Measurements from ENCODE around the gene PLSCR1.
"Not testable (repeated sequence)": the region's sequence is repeated elsewhere in the genome, so short reads cannot be mapped to it uniquely, and the experiment has no call there.

The PLSCR1 gene

DNA sequence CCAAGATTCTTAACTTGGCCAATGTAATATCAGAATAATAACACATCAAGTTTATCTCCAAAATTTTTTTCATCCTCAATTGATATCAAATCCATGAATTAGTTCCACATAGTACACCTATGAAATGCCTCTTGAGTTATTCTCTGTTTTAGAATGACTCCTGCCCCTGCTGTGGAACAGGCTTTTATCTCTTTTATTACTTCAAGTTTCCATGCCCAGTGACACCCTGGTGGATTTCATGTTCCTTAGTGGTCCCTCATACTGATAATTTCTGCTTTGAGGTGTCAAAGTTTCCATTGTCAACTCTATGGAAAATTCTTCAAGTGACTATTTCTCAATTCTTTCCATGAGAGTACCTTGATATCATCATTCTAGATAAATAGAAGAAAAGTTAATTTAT is 24.6 kb downstream of the PLSCR1 start:
- FAIRE-seq (no peak), DNase-seq (ENCODE audit: low spot score) (no peak)

DNA sequence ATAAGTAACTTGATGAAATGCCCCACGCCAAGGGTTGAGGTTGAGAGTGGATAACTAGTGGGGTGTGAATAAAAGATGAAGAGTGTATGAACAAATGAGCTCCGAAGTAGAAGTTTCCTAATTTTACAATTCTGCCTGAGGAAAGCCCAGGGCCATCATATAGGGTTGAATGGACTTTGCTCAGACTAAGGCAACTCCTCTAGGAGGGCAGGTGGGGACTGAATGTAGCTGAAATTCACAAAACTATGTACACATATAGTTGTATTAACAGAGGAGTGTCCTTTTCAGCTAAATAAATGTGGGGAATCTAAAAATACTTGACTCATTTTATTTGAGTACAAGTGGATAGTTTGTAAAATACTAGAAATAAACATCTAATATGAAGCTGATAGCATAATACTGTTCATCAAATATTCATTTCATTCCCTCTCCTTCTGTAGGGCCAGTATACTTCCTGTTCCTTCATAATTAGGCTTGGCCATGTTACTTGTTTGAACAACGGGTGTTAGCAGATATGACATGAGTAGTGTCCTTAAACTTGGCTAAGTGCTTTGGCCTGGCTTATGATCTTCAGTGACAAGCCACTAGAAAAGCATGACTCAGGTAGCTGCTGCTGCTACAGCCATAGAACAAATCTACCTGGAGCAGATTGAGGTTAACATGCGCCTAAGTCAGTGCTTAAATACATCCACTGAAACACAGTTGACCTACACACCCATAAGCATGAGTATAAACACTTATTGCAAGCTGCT is 26.5 kb downstream of the PLSCR1 start:
- FAIRE-seq (no peak), DNase-seq (ENCODE audit: low spot score) (no peak)

DNA sequence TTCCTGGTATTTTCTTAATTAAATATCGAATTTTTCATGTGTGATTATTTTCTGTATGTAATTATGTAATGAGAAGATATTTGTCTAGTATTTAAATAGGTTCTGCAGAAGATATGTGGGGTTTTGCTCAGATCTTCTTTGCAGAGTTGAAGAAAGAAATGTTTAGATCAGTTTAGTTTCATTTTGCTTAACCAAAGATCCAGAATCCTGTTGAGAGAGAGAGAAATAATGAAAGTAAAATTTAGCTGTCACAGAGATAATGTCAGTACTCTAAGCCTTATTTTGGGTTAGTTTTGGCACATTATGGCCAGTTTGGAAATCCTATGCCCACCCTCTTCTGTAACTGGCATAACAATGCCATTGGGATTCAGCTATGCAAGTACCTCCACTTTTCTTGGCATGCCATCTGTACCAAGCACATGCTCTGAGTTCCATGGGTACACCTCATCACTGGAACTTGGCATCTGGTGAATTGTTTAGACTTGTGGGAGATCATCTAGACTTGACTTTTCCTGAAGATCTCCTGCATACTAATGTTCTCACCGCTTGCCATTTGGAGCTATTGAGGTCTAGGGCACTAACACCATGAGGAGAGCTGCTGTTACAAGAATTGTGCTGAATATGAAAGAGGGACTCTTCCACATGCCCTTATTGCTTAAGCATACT is 30.9 kb downstream of the PLSCR1 start:
- DNase-seq (ENCODE audit: low spot score) (no peak), FAIRE-seq (no peak)

DNA sequence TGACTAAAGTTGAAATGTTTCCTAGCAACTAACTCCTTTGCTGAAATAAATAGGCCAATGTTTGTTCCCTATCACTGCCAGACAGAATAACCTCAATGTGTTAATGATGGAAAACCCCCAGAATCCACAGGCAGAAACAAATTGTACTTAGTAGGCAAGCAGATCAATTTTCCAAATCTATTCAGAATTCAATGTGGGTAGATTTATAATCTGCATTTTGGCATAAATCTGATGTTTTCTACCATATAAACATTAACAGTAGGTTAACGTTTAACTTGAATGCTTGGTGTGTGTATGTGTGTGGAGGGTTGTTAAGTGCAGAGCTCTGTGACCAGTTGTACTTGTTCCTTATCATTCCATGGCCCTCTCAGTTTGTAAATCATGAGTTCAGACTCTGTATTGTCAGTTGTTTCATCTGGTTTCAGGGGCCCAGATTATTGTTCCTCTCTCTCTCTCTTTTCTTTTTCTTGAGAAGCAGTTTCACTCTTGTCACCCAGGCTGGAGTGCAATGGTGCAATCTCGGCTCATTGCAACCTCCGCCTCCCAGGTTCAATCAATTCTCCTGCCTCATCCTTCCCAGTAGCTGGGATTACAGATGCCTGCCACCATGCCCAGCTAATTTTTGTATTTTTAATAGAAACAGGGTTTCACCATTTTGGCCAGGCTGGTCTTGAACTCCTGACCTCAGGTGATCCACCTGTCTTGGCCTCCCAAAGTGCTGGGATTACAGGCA is 32.8 kb downstream of the PLSCR1 start:
- no peak for FAIRE-seq
- DNase-seq (ENCODE audit: low spot score): no peak

DNA sequence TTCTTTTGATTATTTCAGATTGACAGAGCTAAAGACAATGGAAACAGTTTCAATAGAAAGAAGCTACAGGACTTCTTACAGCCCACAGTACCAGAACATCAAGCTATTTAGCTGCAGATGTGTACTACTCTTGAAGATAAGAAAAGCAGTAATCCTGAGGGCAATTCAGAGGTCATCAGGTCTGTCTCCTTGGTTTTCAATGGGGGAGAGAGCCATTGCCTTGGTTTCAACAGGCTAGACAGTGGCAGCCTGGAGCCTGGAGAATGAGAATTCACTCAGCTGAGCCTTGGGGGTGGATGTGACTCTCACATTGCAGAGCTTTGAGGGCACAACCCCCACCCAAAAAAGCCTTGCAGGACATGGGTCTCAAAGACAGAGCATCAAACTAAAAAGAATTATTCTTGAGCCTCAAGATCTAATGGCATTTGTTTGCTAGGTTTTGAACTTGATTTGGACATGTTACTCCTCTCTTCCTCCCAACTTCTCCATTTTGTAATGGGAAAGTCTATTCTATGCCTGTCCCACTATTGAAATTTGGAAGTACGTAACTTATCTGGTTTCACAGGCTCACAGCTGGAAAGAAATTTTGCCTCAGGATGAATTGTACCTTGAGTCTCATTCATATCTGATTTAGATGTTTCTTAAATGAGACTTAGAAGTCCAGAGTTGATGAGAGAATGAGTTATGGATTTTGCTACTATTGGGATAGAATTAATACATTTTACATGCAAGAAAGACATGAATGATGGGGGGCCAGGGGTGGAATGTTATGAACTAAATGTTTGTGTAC is 36.9 kb downstream of the PLSCR1 start:
- DNase-seq (ENCODE audit: low spot score) (no peak), FAIRE-seq (no peak)

DNA sequence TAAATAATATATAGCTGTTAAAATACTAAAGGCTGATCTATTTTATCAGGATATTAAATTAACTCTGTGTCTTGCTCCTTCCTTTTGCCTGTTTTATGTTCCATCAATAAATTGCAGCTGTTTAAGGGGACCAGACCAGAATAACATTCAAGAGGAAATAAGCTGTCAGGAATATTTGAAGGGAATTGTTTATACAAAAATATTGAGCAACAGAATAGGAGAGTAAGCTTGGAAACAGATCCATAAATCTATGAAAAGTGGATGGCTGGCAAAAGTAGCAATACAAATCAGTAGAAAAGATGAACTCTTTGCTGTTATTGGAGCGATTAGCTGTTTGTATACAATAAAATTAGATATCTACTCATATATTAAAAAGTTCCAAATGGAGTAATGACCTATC is 38.9 kb downstream of the PLSCR1 start:
- no peak for FAIRE-seq

DNA sequence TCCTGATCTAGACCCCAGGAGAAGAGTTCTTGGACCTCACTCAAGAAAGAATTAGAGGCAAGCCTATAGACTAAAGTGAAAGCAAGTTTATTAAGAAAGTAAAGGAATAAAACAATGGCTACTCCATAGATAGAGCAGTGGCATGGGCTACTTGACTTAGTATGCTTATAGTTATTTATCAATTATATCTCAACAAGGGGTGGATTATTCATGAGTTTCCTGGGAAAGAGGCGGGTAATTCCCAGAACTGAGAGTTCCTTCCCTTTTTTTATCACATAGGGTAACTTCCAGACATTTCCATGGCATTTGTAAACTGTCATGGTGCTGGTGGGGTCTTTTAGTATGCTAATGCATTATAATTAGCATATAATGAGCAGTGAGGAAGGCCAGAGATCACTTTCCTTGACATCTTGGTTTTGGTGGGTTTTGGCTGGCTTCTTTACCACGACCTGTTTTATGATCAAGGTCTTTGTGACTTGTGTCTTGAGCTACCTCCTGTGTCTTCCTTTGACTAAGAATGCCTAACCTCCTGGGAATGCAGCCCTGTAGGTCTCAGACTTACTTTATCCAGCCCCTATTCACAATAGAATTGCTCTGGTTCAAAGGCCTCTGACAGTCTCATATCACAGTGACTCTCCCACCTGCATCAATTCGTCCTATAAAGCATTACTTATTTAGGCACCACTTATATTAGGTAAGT is 39.8 kb downstream of the PLSCR1 start:
- FAIRE-seq (no peak), DNase-seq (ENCODE audit: low spot score) (no peak)

More for the DNA sequence above, 38.9 kb downstream of the PLSCR1 start:
- DNase-seq (ENCODE audit: low spot score): no peak

DNA sequence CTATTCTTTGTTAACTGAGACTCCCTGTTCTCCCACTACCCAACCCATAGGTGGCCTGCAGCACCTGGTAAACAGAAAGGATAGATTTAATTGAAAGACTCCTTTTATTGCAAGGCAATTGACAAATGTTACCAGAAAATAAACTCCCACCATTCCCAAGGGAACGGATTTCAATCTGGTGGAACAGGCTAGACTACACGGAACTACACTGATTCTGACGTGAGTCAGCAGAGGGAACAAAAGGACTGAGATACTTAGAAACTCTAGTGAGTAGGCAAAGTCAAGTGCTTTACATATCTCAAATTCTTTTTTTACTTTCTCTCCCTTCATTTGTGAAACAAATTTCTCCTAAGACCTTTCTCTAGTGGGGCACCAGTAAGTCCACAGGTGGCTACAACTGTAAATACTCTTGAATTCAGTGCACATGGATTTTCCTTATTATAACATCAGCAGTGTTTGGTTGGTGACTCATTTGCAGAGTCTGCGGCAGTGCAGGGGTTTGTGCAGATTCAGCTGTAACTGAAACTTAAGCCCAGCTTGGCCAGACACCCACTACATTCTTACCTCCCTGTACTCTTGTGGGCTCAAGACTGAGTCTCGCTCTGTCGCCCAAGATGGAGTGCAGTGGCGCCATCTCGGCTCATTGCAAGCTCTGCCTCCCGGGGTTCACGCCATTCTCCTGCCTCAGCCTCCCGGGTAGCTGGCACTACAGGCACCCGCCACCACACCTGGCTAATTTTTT is 40.8 kb downstream of the PLSCR1 start:
- FAIRE-seq: no peak

DNA sequence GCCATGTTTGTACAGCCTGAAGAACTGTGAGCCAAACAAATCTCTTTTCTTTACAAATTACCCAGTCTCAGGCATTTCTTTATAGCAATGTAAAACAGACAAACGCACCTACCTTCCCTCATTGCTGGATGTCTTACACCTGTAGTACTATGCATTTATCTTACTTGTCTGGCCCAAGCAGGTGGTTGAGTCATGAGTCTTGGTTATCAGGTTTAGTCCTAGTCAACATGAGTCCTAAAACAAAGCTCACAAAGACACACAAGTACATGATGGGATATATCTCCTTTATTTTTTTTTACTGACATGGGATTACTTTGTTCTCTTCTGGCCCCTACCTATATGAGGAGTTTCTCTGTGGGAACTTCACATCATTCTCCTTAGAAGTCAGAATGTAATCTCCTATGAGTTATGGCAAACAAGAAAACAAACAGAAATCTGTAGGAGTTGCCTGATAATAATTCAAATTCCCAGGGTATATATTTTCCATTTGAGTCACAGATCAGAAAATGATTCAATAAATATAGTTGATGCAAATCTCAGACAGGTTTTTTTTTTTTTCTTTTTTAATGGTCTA is 41.4 kb downstream of the PLSCR1 start:
- peak; percentile 67 for FAIRE-seq
- DNase-seq (ENCODE audit: low spot score): no peak

More for the DNA sequence above, 40.8 kb downstream of the PLSCR1 start:
- peak; percentile 64 for DNase-seq (ENCODE audit: low spot score)

DNA sequence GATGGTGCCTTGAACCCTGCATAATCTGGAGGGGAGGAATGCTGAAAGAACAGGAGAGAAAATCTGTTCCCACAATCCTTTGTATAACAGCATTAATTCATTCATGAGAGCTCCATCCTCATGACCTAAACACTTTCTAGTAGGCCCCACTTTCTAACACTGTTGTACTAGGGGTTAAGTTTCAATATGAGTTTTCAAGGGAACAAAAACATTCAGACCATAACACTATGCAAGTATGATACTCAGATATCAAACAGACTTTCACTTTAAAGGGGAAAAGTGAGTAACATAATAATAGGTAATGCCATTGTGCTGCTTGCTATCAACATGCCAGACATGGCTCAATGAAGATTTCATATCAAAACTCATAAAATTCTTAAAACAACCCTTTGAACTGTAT is 42.7 kb downstream of the PLSCR1 start:
- FAIRE-seq: no peak
- DNase-seq (ENCODE audit: low spot score): no peak

DNA sequence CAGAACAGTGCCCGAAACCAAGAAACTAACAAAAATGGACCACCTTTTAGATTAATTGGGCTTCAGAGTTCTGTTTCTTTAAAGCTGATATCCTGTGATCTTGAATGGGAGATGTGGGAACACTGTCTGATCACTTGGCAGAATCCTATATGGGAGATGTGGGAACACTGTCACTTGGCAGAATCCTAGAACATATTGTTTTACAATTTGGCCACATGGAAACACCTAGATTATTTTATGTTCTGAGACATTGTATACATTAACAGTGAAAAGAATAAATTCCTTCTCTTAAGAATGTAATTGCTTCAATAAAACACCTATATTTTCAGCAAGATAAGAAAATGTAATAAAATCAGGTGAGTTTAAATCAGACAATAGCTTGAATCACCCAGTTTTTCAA is 44.7 kb downstream of the PLSCR1 start:
- DNase-seq (ENCODE audit: low spot score): no peak
- no peak for FAIRE-seq

DNA sequence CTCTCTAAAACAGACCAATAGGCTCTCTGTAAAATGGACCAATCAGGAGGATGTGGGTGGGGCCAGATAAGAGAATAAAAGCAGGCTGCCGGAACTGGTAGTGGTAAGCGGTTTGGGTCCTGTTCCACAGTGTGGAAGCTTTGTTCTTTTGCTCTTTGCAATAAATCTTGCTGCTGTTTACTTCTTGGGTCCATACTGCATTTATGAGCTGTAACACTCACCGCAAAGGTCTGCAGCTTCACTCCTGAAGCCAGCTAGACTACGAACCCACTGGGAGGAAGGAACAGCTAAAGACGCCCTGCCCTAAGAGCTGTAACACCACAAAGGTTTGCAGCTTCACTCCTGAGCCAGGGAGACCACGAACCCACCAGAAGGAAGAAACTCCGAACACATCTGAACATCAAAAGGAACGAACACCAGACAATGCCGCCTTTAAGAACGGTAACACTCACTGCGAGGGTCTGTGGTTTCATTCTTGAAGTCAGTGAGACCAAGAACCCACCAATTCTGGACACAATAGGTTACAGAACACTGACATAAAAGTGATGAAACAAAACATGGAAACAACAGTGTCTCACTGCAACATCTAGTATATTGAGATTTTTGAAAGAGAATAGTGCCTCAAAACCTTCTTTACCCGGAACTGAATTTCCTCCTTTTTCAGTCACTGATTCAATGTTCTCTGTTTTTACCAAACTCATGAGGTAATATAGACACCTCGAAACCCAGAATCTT is 46.2 kb downstream of the PLSCR1 start:
- DNase-seq (ENCODE audit: low spot score): no peak
- FAIRE-seq: no peak

DNA sequence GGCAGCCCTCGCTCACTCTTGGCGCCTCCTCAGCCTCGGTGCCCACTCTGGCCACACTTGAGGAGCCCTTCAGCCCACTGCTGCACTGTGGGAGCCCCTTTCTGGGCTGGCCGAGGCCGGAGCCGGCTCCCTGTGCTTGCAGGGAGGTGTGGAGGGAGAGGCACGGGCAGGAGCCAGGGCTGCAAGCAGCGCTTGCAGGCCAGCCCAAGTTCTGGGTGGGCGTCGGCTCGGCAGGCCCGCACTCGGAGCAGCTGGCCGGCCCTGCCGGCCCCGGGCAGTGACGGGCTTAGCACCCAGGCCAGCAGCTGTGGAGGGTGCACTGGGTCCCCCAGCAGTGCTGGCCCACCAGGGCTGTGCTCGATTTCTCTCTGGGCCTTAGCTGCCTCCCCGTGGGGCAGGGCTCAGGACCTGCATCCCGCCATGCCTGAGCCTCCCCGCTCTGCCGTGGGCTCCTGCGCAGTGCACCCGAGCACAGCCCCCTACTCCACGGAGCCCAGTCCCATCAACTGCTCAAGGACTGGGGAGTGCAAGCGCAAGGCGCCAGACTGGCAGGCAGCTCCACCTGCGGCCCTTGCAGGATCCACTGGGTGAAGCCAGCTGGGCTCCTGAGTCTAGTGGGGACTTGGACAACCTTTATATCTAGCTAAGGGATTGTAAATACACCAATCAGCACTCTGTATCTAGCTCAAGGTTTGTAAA is 47.1 kb downstream of the PLSCR1 start:
- not testable (repeated sequence) for FAIRE-seq; DNase-seq (ENCODE audit: low spot score)

DNA sequence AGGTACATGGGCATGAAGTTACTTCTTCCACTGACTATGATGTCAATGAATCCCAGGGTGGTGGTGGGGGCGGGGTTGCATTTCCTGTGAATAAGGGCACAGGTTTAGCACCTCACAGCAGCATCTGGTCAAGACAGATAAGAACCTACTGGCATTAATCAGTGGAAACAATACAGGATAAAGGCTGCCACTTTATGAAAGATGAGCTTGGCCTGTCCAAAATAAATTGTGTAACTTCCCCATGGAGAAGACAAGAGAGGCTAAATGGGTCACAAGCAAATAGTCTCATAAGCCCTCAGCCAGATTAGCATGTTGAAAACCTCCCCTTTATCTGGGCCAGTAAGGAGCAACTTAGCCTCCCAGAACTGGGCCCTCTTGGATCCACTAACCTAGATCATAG is 47.7 kb downstream of the PLSCR1 start:
- FAIRE-seq: no peak
- no peak for DNase-seq (ENCODE audit: low spot score)

DNA sequence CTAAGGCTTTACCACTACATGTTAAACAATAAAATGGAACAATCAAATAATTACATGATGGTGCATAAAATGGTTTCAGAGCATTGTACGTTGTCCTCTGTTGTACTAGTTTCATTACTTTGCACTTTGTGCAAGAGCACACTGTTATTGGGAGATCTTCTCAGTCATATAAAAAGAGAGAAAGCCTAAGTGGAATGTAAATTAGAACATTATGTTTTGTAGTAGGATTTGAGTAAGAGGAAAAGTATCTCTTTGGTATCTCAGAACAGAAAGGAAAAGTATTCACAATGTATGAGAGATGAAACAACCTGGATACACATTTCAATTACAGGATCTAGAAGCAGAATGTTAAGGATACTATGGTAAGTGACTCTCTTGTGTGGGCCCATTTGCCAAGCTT is 48.2 kb downstream of the PLSCR1 start:
- no peak for FAIRE-seq
- no peak for DNase-seq (ENCODE audit: low spot score)

DNA sequence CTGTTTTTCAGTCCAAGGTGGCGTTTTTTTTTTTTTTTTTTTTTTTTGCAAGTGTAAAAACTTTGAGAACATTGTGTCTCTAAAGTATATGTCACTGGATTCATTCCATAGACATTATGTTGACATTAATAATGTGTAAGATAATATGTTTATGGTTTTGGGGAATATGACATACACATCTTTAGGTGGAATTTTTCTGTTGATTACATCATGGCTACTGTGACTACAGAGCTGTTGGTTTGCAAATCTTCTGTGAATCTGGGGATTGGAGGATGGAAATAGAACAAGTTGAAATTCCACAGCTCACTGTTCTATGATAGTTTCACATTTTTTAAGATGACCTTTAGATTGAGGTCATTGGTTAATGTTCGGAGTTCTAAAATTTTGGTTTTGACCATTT is 50.6 kb downstream of the PLSCR1 start:
- no peak for DNase-seq (ENCODE audit: low spot score)

DNA sequence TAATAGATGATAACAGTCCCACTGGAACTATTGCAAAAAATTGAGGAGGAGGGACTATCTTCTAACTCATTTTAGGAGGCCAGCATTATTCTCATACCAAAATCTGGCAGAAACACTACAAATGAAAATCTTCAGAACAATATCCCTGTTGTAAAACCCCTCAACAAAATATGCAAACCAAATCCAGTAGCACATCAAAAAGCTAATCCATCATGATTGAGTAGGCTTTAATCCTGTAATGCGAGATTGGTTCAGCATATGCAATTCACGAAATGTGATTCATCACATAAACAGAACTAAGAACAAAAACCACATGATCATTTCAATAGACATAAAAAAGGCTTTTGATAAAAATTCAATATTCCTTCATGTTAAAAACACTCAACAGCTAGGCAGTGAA is 51.2 kb downstream of the PLSCR1 start:
- no peak for DNase-seq (ENCODE audit: low spot score)
- FAIRE-seq: no peak

More for the DNA sequence above, 50.6 kb downstream of the PLSCR1 start:
- FAIRE-seq: no peak

DNA sequence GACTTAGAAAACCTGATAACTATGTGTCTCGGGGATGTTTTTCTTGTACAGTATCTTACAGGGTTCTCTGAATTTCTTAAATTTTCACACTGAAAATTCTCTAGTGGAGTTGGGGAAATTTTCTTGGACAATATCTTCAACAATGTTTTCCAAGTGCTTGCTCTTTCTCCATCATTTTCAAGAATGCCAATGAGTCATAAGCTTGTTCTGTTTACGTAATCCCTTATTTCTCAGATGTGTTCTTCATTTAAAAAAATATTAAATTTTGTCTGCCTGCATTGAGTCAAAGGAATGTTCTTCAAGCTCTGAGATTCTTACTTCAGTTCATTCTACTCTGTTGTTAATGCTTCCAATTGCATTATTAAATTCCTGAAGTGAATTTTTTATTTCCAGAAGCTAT is 53.1 kb downstream of the PLSCR1 start:
- DNase-seq (ENCODE audit: low spot score): no peak
- no peak for FAIRE-seq

DNA sequence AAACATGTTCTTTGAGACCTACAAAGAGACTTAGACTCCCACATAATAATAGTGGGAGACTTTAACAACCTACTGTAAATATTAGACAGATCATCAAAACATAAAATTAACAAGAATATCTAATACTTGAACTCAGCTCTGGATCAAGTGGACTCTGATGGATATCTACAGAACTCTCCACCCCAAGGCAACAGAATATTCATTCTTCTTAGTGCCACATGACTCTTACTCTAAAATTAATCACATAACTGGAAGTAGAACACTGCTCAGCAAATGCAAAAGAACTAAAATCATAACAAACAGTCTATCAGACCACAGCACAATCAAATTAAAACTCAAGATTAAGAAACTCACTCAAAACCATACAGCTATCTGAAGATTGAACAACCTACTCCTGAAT is 59.1 kb downstream of the PLSCR1 start:
- DNase-seq (ENCODE audit: low spot score) (no peak), FAIRE-seq (no peak)
